Measurements from ENCODE around the gene MBNL2. TPM values are rescaled to one million over a fixed set of nuclear protein-coding genes. Genes with fewer than 3 reads are reported as not detected.

The MBNL2 gene
- total and polyA plus RNA-seq, 4 donors = 13.3 to 108 (median 39.3) TPM

GRCh38 chr13:97321616-97322321 is 99.6 kb downstream of the MBNL2 start:
- Histone ChIP-seq H3K27me3 (ENCODE audit: control insufficient read depth in 3 of 3, insufficient read depth in 3 of 3, low read length in 2 of 3) (no peaks in the 10 kb centered on the region), H3K36me3 (ENCODE audit: control insufficient read depth in 4 of 4, insufficient read depth in 4 of 4, low read length in 4 of 4) (no peaks in the 10 kb centered on the region), H3K27ac (ENCODE audit: low read depth in 1 of 2, low read length in 1 of 2) (no peak overlapping the region), H3K9ac (ENCODE audit: insufficient read depth in 1 of 2, low read length in 2 of 2) (no peak overlapping the region), H3K4me1 (ENCODE audit: control insufficient read depth in 5 of 5, insufficient read depth in 5 of 5, low read length in 5 of 5) (peaks cover 5 to 52% (median 22%) of the 10 kb centered on the region in 5 donors), H3K4me3 (no peak overlapping the region), H3K9me3 (ENCODE audit: control insufficient read depth in 4 of 4, insufficient read depth in 3 of 4, low read length in 3 of 4) (no peaks in the 10 kb centered on the region)
- no peak for TF ChIP-seq CTCF (IDR thresholded peaks at IDR 0.05; ENCODE audit: control extremely low read depth, extremely low read depth)
- 85 to 86% methylated on average over 7 of the region's 7 CpGs for WGBS, 2 donors
- DNase-seq (no peak), ATAC-seq (ENCODE audit: insufficient read depth, low FRiP score) (no peak)

- Histone ChIP-seq H3K4me1 (ENCODE audit: control insufficient read depth in 5 of 5, insufficient read depth in 5 of 5, low read length in 5 of 5) (peaks cover 5 to 48% (median 19%) of the 10 kb centered on the region in 5 donors), H3K9me3 (ENCODE audit: control insufficient read depth in 4 of 4, insufficient read depth in 3 of 4, low read length in 3 of 4) (no peaks in the 10 kb centered on the region), H3K36me3 (ENCODE audit: control insufficient read depth in 4 of 4, insufficient read depth in 4 of 4, low read length in 4 of 4) (no peaks in the 10 kb centered on the region), H3K4me3 (no peak overlapping the region), H3K27ac (ENCODE audit: low read depth in 1 of 2, low read length in 1 of 2) (no peak overlapping the region), H3K9ac (ENCODE audit: insufficient read depth in 1 of 2, low read length in 2 of 2) (no peak overlapping the region), H3K27me3 (ENCODE audit: control insufficient read depth in 3 of 3, insufficient read depth in 3 of 3, low read length in 2 of 3) (no peaks in the 10 kb centered on the region)
- DNase-seq (no peak), ATAC-seq (ENCODE audit: insufficient read depth, low FRiP score) (no peak)
- 88 to 91% methylated on average over 3 of the region's 3 CpGs for WGBS, 2 donors
- no peak for TF ChIP-seq CTCF (IDR thresholded peaks at IDR 0.05; ENCODE audit: control extremely low read depth, extremely low read depth)
These were observed 100.7 kb downstream of the MBNL2 start for GRCh38 chr13:97322740-97323342.

- peaks cover 9 to 47% (median 18%) of the 10 kb centered on the region in 5 donors for H3K4me1 ChIP-seq (ENCODE audit: control insufficient read depth in 5 of 5, insufficient read depth in 5 of 5, low read length in 5 of 5)
- H3K4me3 ChIP-seq = no peak overlapping the region
- DNase-seq (no peak), ATAC-seq (ENCODE audit: insufficient read depth, low FRiP score) (no peak)
- 74 to 79% methylated on average over 5 of the region's 5 CpGs for WGBS, 2 donors
- no peaks in the 10 kb centered on the region for H3K9me3 ChIP-seq (ENCODE audit: control insufficient read depth in 4 of 4, insufficient read depth in 3 of 4, low read length in 3 of 4)
- no peak overlapping the region for H3K9ac ChIP-seq (ENCODE audit: insufficient read depth in 1 of 2, low read length in 2 of 2)
- H3K27ac ChIP-seq (ENCODE audit: low read depth in 1 of 2, low read length in 1 of 2) = no peak overlapping the region
- H3K27me3 ChIP-seq (ENCODE audit: control insufficient read depth in 3 of 3, insufficient read depth in 3 of 3, low read length in 2 of 3) = no peaks in the 10 kb centered on the region
- TF ChIP-seq CTCF (IDR thresholded peaks at IDR 0.05; ENCODE audit: control extremely low read depth, extremely low read depth) = no peak
- no peaks in the 10 kb centered on the region for H3K36me3 ChIP-seq (ENCODE audit: control insufficient read depth in 4 of 4, insufficient read depth in 4 of 4, low read length in 4 of 4)
These were observed 102.0 kb downstream of the MBNL2 start for GRCh38 chr13:97324115-97324514.
